DMS53 (cell line): ENCODE results near the gene ZNF358.
A peak's percentile ranks its signal among the peaks of the same experiment; 100 is the strongest.

Source experiments
- DNase-seq: peaks from one replicate; lab custom pipeline; 2025; lab: John Stamatoyannopoulos, UW

ZNF358 gene

GRCh38 chr19:7515645-7516151 is at the start of gene ZNF358:
TSS of gene ZNF358 (plus strand) at chr19:7516103. CDS start at chr19:7519243, 3,140 bp downstream.
- peak; percentile 82 for DNase-seq

DNA sequence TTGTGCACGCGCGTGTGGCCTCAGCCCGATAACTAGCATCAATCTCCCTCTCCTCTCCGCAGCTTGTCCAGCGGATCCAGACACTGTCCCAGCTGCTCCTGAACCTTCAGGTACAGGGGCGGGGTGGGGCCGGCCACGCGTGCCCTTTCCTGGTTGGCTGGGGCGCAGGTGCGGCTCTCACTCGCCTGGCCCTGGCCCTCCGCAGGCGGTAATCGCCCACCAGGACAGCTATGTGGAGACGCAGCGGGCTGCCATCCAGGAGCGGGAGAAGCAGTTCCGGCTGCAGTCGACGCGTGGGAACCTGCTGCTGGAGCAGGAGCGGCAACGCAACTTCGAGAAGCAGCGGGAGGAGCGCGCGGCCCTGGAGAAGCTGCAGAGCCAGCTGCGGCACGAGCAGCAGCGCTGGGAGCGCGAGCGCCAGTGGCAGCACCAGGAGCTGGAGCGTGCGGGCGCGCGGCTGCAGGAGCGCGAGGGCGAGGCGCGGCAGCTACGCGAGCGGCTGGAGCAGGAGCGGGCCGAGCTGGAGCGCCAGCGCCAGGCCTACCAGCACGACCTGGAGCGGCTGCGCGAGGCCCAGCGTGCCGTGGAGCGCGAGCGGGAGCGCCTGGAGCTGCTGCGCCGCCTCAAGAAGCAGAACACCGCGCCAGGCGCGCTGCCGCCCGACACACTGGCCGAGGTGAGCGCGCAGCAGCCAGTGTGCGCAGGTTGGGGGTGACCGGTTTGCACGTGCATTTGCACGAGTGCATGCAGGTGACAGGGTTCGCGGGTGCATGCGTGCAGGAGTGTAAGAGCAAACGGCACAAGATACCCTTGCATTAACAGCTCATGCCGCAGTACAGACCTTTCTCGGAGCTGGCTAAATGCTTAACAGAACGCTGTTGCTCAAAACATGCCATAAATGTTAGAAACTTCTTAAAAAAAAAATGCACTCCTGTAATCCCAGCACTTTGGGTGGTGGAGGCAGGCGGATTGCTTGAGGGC is 48.6 kb upstream of the ZNF358 start:
- DNase-seq: no peak

- no peak for DNase-seq
Observed at GRCh38 chr19:7468840-7469239, 47.1 kb upstream of the ZNF358 start.

DNA sequence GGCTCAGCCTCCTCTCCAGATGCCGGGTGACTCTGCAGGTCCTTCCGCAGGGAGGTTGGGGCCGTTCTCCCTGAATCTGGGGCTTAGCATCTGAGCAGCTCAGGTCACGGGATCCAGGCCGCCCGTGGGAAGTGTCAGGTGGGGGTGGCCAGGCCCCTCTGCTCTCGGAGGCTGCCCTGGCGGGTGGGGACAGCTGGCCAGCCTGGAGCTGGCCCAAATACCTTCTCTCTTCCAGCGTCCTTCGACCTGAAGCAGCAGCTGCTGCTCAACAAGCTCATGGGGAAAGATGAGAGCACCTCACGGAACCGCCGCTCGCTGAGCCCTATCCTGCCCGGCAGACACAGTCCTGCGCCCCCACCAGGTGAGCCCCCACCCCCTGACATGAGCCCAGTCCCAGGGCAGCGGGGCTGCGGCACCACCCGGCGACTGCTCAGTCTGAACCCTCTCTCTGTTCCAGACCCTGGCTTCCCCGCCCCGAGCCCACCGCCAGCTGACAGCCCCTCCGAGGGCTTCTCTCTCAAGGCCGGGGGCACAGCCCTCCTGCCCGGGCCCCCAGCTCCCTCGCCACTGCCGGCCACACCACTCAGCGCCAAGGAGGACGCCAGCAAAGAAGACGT is 46.1 kb upstream of the ZNF358 start:
- no peak for DNase-seq

GRCh38 chr19:7470540-7471305 is 45.2 kb upstream of the ZNF358 start:
- no peak for DNase-seq

- no peak for DNase-seq
Observed at GRCh38 chr19:7471696-7472615, 43.9 kb upstream of the ZNF358 start.

GRCh38 chr19:7475665-7476064 is 40.2 kb upstream of the ZNF358 start:
- no peak for DNase-seq

DNA sequence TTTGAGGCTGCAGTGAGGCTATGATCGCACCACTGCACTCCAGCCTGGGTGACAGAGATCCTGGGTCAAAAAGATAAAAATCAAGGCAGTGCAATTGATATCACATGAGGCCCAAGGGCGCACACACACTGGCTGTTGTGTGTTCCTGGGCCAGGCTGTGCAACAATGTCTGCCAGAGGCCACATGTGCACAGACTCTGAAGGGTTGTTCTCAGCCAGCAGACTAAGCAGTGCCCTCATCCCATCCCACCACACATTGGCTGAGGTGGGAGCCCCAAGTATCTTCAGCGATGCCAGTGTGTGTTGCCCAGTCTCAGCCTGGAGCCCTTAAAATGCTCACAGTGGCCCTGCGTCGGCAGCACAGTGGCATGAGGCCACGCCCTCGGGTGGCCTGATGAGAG is 39.7 kb upstream of the ZNF358 start:
- no peak for DNase-seq

GRCh38 chr19:7476777-7477494 is 39.0 kb upstream of the ZNF358 start:
- DNase-seq: no peak

DNA sequence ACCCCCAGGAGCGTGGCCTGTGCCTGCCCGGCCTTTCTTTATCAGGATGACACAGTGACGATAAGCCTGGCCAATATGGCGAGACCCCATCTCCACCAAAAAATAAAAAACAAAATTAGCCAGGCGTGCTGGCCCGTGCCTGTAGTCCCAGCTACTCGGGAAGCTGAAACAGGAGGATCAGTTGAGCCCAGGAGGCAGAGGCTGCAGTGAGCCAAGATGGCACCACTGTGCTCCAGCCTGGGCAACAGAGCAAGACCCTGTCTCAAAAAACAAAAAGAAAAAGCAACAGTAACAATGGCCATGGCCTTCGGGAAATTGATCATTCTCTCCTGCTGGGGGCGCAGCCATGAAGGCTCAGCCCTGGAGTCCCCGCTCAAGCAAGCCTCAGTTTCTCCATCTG is 38.1 kb upstream of the ZNF358 start:
- no peak for DNase-seq

GRCh38 chr19:7478173-7478842 is 37.6 kb upstream of the ZNF358 start:
- DNase-seq: no peak

DNA sequence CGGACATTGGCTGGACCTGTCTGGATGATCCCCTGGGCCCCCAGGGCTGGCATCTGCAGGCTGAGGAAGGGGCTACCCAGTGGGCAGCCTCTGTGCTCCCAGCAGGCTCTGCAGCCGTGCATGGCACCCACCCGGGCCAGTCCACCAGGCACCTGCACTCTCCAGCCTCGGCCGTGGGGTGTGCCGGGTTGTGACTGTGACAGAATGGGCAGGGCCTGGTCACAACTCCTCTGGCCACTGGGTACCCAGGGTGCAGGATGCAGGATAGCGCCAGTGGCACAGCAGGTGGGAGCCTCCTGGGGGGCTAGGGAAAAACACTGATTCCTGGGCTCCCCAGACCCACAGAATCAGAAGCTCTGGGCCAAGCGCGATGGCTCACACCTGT is 37.1 kb upstream of the ZNF358 start:
- no peak for DNase-seq

- DNase-seq: no peak
Observed at GRCh38 chr19:7480222-7480969, 35.5 kb upstream of the ZNF358 start.

GRCh38 chr19:7480970-7481255 is 35.0 kb upstream of the ZNF358 start:
- no peak for DNase-seq

DNA sequence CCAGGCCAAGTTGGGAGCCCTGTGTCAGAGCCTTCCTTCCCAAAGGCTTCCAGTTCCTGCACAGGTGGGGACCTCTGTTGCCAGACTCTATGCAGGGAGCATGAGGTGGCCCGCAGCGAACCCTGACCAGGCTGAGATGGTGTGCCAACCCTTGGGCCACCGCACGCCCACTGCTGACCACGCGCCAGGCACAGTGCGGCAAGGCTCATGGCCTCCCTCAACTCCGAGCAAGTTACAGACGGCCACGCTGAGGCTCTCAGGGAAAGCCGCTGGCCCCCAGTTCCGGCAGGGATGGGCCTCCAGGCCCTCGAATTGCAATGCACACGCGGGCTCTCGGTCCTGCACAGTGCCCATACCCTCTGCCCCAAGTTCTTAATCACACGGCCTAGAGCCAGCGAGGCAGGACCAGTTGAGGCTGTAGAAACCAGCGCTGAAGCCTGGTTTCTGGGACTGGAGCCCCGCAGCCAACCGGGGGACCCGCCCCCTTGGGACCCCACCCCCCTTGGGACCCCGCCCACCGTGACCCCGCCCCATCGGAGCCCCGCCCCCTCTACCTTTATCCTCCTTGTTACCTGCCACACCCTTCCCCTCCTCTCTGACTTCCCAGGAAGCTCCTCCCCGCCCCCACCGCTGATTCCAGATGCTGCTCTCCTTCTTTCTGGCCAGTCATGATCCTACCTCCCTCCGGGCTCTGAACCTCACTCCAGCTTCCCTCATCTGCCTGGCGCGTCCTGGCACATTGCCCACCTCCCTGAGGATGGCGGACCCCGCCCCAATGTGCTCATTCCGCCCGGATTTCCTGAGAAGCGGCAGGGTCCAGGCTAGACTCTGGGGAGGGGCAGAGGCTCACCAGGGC is 33.1 kb upstream of the ZNF358 start:
- DNase-seq: no peak

GRCh38 chr19:7483720-7484201 is 32.1 kb upstream of the ZNF358 start:
- DNase-seq: no peak

DNA sequence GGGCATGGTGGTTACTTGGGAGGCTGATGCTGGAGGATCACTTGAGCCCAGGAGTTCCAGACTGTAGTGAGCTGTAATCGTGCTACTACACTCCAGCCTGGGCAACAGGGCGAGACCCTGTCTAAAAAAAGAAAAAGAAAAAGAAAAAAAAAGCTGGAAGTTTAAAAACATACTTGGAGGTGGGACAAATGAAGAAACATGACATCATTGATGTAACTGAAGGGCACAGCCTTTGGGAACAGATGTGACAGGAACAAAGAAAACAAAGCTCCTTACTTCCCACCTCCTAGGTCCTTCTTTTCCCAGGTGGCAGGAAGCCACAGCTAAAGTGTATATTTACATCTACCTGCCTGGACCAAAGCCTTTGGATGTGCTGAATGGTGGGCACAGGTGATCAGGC is 29.0 kb upstream of the ZNF358 start:
- DNase-seq: no peak

GRCh38 chr19:7488736-7489353 is 27.1 kb upstream of the ZNF358 start, which contains the start of gene PEX11G:
TSS of gene PEX11G (minus strand) at chr19:7489035. CDS start at chr19:7489010, 25 bp downstream.
- peak; percentile 92 for DNase-seq
